ENCODE results near the gene PPP1R37. TPM values are rescaled to one million over a fixed set of nuclear protein-coding genes. Genes with fewer than 3 reads are reported as not detected.

PPP1R37 gene
- total RNA-seq, 3 donors from 2014 or later (not counting 1 experiment from before 2014, with no cell fraction given): 23.8 to 29.3 (median 25.0) TPM

- H3K27ac ChIP-seq (ENCODE audit: low read length): no peak overlapping the region
- 88% methylated on average over 16 of the region's 16 CpGs for WGBS (ENCODE audit: insufficient coverage)
These were observed 5.0 kb downstream of the PPP1R37 start for GRCh38 chr19:45097776-45098520.

GRCh38 chr19:45098521-45099466 is 5.8 kb downstream of the PPP1R37 start:
- WGBS (ENCODE audit: insufficient coverage): 81% methylated on average over 15 of the region's 15 CpGs
- ATAC-seq (no peak), DNase-seq (no peak)
- H3K4me3 ChIP-seq (ENCODE audit: low read length): no peak overlapping the region
- Mint-ChIP-seq H3K36me3 (no peaks in the 10 kb centered on the region), H3K4me1 (peaks cover 58 to 73% of the 10 kb centered on the region in 2 donors), H3K4me3 (no peak overlapping the region), H3K27ac (peak overlapping the region in 1 of 2 donors; percentile 50), H3K9me3 (no peaks in the 10 kb centered on the region), H3K27me3 (ENCODE audit: low read depth in 2 of 2) (no peaks in the 10 kb centered on the region)
- no peak for TF ChIP-seq CTCF (IDR thresholded peaks at IDR 0.05)
- H3K36me3 ChIP-seq (ENCODE audit: control insufficient read depth, insufficient read depth, low read length): no peaks in the 10 kb centered on the region
- H3K9me3 ChIP-seq (ENCODE audit: control insufficient read depth, insufficient read depth, low read length): no peaks in the 10 kb centered on the region
- no peak overlapping the region for H3K27ac ChIP-seq (ENCODE audit: low read length)
- intact Hi-C loops (cut with micrococcal nuclease): no loop called here
- H3K27me3 ChIP-seq (ENCODE audit: control insufficient read depth, insufficient read depth, low read length): no peaks in the 10 kb centered on the region
- peaks cover 53% of the 10 kb centered on the region for H3K4me1 ChIP-seq (ENCODE audit: control insufficient read depth, insufficient read depth, low read length)

More at GRCh38 chr19:45097776-45098520, 5.0 kb downstream of the PPP1R37 start:
- DNase-seq (no peak), ATAC-seq (no peak)
- Histone ChIP-seq H3K4me1 (ENCODE audit: control insufficient read depth, insufficient read depth, low read length) (peaks cover 50% of the 10 kb centered on the region), H3K4me3 (ENCODE audit: low read length) (no peak overlapping the region), H3K9me3 (ENCODE audit: control insufficient read depth, insufficient read depth, low read length) (no peaks in the 10 kb centered on the region), H3K36me3 (ENCODE audit: control insufficient read depth, insufficient read depth, low read length) (no peaks in the 10 kb centered on the region), H3K27me3 (ENCODE audit: control insufficient read depth, insufficient read depth, low read length) (no peaks in the 10 kb centered on the region)
- Mint-ChIP-seq H3K4me3 (peak overlapping the region; percentile 35), H3K9me3 (no peaks in the 10 kb centered on the region), H3K27ac (peak overlapping the region in 1 of 2 donors; percentile 63), H3K4me1 (peaks cover 67 to 76% of the 10 kb centered on the region in 2 donors), H3K27me3 (ENCODE audit: low read depth in 2 of 2) (no peaks in the 10 kb centered on the region), H3K36me3 (no peaks in the 10 kb centered on the region)
- TF ChIP-seq CTCF (IDR thresholded peaks at IDR 0.05): no peak
- intact Hi-C loops (cut with micrococcal nuclease): no loop called here

- peaks cover 53% of the 10 kb centered on the region for H3K4me1 ChIP-seq (ENCODE audit: control insufficient read depth, insufficient read depth, low read length)
- no peak for TF ChIP-seq CTCF (IDR thresholded peaks at IDR 0.05)
- 94% methylated on average over 25 of the region's 25 CpGs for WGBS (ENCODE audit: insufficient coverage)
- Mint-ChIP-seq H3K27me3 (ENCODE audit: low read depth in 2 of 2) (no peaks in the 10 kb centered on the region), H3K36me3 (no peaks in the 10 kb centered on the region), H3K4me3 (no peak overlapping the region), H3K9me3 (no peaks in the 10 kb centered on the region), H3K27ac (peak overlapping the region in 1 of 2 donors; percentile 50), H3K4me1 (peaks cover 57 to 73% of the 10 kb centered on the region in 2 donors)
- H3K27me3 ChIP-seq (ENCODE audit: control insufficient read depth, insufficient read depth, low read length): no peaks in the 10 kb centered on the region
- H3K27ac ChIP-seq (ENCODE audit: low read length): no peak overlapping the region
- ATAC-seq: no peak
- intact Hi-C loops (cut with micrococcal nuclease): no loop called here
- H3K36me3 ChIP-seq (ENCODE audit: control insufficient read depth, insufficient read depth, low read length): no peaks in the 10 kb centered on the region
- no peaks in the 10 kb centered on the region for H3K9me3 ChIP-seq (ENCODE audit: control insufficient read depth, insufficient read depth, low read length)
- DNase-seq: no peak
- H3K4me3 ChIP-seq (ENCODE audit: low read length): no peak overlapping the region
These were observed 6.7 kb downstream of the PPP1R37 start for GRCh38 chr19:45099467-45100191.

All from natural killer cell (primary cell).